Measurements from ENCODE around the gene TECPR2.
A peak's percentile ranks its signal among the peaks of the same experiment; 100 is the strongest.

Gene TECPR2

GRCh38 chr14:102362545-102363181 lies at the start of gene TECPR2, which contains the start of gene CINP:
Gene TECPR2 (plus strand): TSS chr14:102362941. CDS start chr14:102376722, 13,781 bp downstream.
Gene CINP (minus strand): TSS chr14:102362890. CDS start chr14:102362851, 39 bp downstream.
- Histone ChIP-seq H3K4me1 (ENCODE audit: control insufficient read depth in 2 of 2, insufficient read depth in 2 of 2, low read length in 2 of 2) (peaks cover 14 to 17% of the 10 kb centered on the region in 2 donors), H3K9me3 (ENCODE audit: control insufficient read depth in 2 of 2, low read length in 2 of 2) (no peaks in the 10 kb centered on the region), H3K9ac (ENCODE audit: low read depth in 1 of 2, low read length in 2 of 2) (peak within 1 kb of the TSS; percentile 85 to 88), H3K36me3 (ENCODE audit: control insufficient read depth in 2 of 2, insufficient read depth in 2 of 2, low read length in 2 of 2) (peaks cover 6 to 8% of the 10 kb centered on the region in 2 donors), H3K27ac (ENCODE audit: low read depth in 2 of 2, low read length in 2 of 2) (peak within 1 kb of the TSS; percentile 83 to 85), H3K4me3 (ENCODE audit: low read length in 2 of 2) (peak within 1 kb of the TSS; percentile 88), H3K27me3 (ENCODE audit: control insufficient read depth in 2 of 2, insufficient read depth in 2 of 2, low read length in 2 of 2) (no peaks in the 10 kb centered on the region)

- peak overlapping the region; percentile 38 to 48 for H3K9ac ChIP-seq (ENCODE audit: low read depth in 1 of 2, low read length in 2 of 2)
- peaks cover 24 to 26% of the 10 kb centered on the region in 2 donors for H3K4me1 ChIP-seq (ENCODE audit: control insufficient read depth in 2 of 2, insufficient read depth in 2 of 2, low read length in 2 of 2)
- no peaks in the 10 kb centered on the region for H3K36me3 ChIP-seq (ENCODE audit: control insufficient read depth in 2 of 2, insufficient read depth in 2 of 2, low read length in 2 of 2)
- H3K27ac ChIP-seq (ENCODE audit: low read depth in 2 of 2, low read length in 2 of 2) = no peak overlapping the region
- no peaks in the 10 kb centered on the region for H3K27me3 ChIP-seq (ENCODE audit: control insufficient read depth in 2 of 2, insufficient read depth in 2 of 2, low read length in 2 of 2)
- H3K4me3 ChIP-seq (ENCODE audit: low read length in 2 of 2) = peak overlapping the region; percentile 65 to 74
- no peaks in the 10 kb centered on the region for H3K9me3 ChIP-seq (ENCODE audit: control insufficient read depth in 2 of 2, low read length in 2 of 2)
These were observed 48.3 kb upstream of the TECPR2 start for GRCh38 chr14:102314242-102315011.

GRCh38 chr14:102315121-102315520 lies 47.6 kb upstream of the TECPR2 start:
- H3K4me3 ChIP-seq (ENCODE audit: low read length in 2 of 2) = no peak overlapping the region
- H3K27me3 ChIP-seq (ENCODE audit: control insufficient read depth in 2 of 2, insufficient read depth in 2 of 2, low read length in 2 of 2) = no peaks in the 10 kb centered on the region
- H3K27ac ChIP-seq (ENCODE audit: low read depth in 2 of 2, low read length in 2 of 2) = no peak overlapping the region
- H3K4me1 ChIP-seq (ENCODE audit: control insufficient read depth in 2 of 2, insufficient read depth in 2 of 2, low read length in 2 of 2) = peaks cover 24 to 26% of the 10 kb centered on the region in 2 donors
- H3K9me3 ChIP-seq (ENCODE audit: control insufficient read depth in 2 of 2, low read length in 2 of 2) = no peaks in the 10 kb centered on the region
- no peaks in the 10 kb centered on the region for H3K36me3 ChIP-seq (ENCODE audit: control insufficient read depth in 2 of 2, insufficient read depth in 2 of 2, low read length in 2 of 2)
- no peak overlapping the region for H3K9ac ChIP-seq (ENCODE audit: low read depth in 1 of 2, low read length in 2 of 2)

GRCh38 chr14:102316338-102316742 lies 46.4 kb upstream of the TECPR2 start:
- Histone ChIP-seq H3K4me1 (ENCODE audit: control insufficient read depth in 2 of 2, insufficient read depth in 2 of 2, low read length in 2 of 2) (peaks cover 30 to 34% of the 10 kb centered on the region in 2 donors), H3K36me3 (ENCODE audit: control insufficient read depth in 2 of 2, insufficient read depth in 2 of 2, low read length in 2 of 2) (no peaks in the 10 kb centered on the region), H3K27ac (ENCODE audit: low read depth in 2 of 2, low read length in 2 of 2) (peak overlapping the region; percentile 57 to 86), H3K4me3 (ENCODE audit: low read length in 2 of 2) (peak overlapping the region; percentile 80 to 89), H3K9ac (ENCODE audit: low read depth in 1 of 2, low read length in 2 of 2) (peak overlapping the region; percentile 52 to 87), H3K27me3 (ENCODE audit: control insufficient read depth in 2 of 2, insufficient read depth in 2 of 2, low read length in 2 of 2) (no peaks in the 10 kb centered on the region), H3K9me3 (ENCODE audit: control insufficient read depth in 2 of 2, low read length in 2 of 2) (no peaks in the 10 kb centered on the region)

GRCh38 chr14:102316743-102317563 lies 45.8 kb upstream of the TECPR2 start:
- Histone ChIP-seq H3K9ac (ENCODE audit: low read depth in 1 of 2, low read length in 2 of 2) (peak overlapping the region; percentile 72 to 87), H3K36me3 (ENCODE audit: control insufficient read depth in 2 of 2, insufficient read depth in 2 of 2, low read length in 2 of 2) (no peaks in the 10 kb centered on the region), H3K4me1 (ENCODE audit: control insufficient read depth in 2 of 2, insufficient read depth in 2 of 2, low read length in 2 of 2) (peaks cover 30 to 34% of the 10 kb centered on the region in 2 donors), H3K4me3 (ENCODE audit: low read length in 2 of 2) (peak overlapping the region; percentile 80 to 89), H3K9me3 (ENCODE audit: control insufficient read depth in 2 of 2, low read length in 2 of 2) (no peaks in the 10 kb centered on the region), H3K27ac (ENCODE audit: low read depth in 2 of 2, low read length in 2 of 2) (peak overlapping the region; percentile 86 to 89), H3K27me3 (ENCODE audit: control insufficient read depth in 2 of 2, insufficient read depth in 2 of 2, low read length in 2 of 2) (no peaks in the 10 kb centered on the region)

GRCh38 chr14:102317564-102318248 lies 45.0 kb upstream of the TECPR2 start:
- Histone ChIP-seq H3K4me3 (ENCODE audit: low read length in 2 of 2) (peak overlapping the region; percentile 80 to 89), H3K9ac (ENCODE audit: low read depth in 1 of 2, low read length in 2 of 2) (peak overlapping the region; percentile 72 to 87), H3K9me3 (ENCODE audit: control insufficient read depth in 2 of 2, low read length in 2 of 2) (no peaks in the 10 kb centered on the region), H3K27me3 (ENCODE audit: control insufficient read depth in 2 of 2, insufficient read depth in 2 of 2, low read length in 2 of 2) (no peaks in the 10 kb centered on the region), H3K36me3 (ENCODE audit: control insufficient read depth in 2 of 2, insufficient read depth in 2 of 2, low read length in 2 of 2) (no peaks in the 10 kb centered on the region), H3K27ac (ENCODE audit: low read depth in 2 of 2, low read length in 2 of 2) (peak overlapping the region; percentile 86 to 89), H3K4me1 (ENCODE audit: control insufficient read depth in 2 of 2, insufficient read depth in 2 of 2, low read length in 2 of 2) (peaks cover 30 to 34% of the 10 kb centered on the region in 2 donors)

- peak overlapping the region; percentile 85 to 95 for H3K4me3 ChIP-seq (ENCODE audit: low read length in 2 of 2)
- H3K27me3 ChIP-seq (ENCODE audit: control insufficient read depth in 2 of 2, insufficient read depth in 2 of 2, low read length in 2 of 2) = no peaks in the 10 kb centered on the region
- H3K36me3 ChIP-seq (ENCODE audit: control insufficient read depth in 2 of 2, insufficient read depth in 2 of 2, low read length in 2 of 2) = no peaks in the 10 kb centered on the region
- H3K27ac ChIP-seq (ENCODE audit: low read depth in 2 of 2, low read length in 2 of 2) = peak overlapping the region; percentile 85
- H3K4me1 ChIP-seq (ENCODE audit: control insufficient read depth in 2 of 2, insufficient read depth in 2 of 2, low read length in 2 of 2) = peaks cover 29 to 30% of the 10 kb centered on the region in 2 donors
- H3K9ac ChIP-seq (ENCODE audit: low read depth in 1 of 2, low read length in 2 of 2) = peak overlapping the region; percentile 84 to 94
- no peaks in the 10 kb centered on the region for H3K9me3 ChIP-seq (ENCODE audit: control insufficient read depth in 2 of 2, low read length in 2 of 2)
These were observed 43.9 kb upstream of the TECPR2 start for GRCh38 chr14:102318781-102319276.

- no peaks in the 10 kb centered on the region for H3K36me3 ChIP-seq (ENCODE audit: control insufficient read depth in 2 of 2, insufficient read depth in 2 of 2, low read length in 2 of 2)
- H3K4me1 ChIP-seq (ENCODE audit: control insufficient read depth in 2 of 2, insufficient read depth in 2 of 2, low read length in 2 of 2) = peaks cover 28 to 30% of the 10 kb centered on the region in 2 donors
- H3K4me3 ChIP-seq (ENCODE audit: low read length in 2 of 2) = peak within 1 kb of the TSS; percentile 85 to 95
- H3K9me3 ChIP-seq (ENCODE audit: control insufficient read depth in 2 of 2, low read length in 2 of 2) = no peaks in the 10 kb centered on the region
- H3K9ac ChIP-seq (ENCODE audit: low read depth in 1 of 2, low read length in 2 of 2) = peak within 1 kb of the TSS; percentile 84 to 94
- no peaks in the 10 kb centered on the region for H3K27me3 ChIP-seq (ENCODE audit: control insufficient read depth in 2 of 2, insufficient read depth in 2 of 2, low read length in 2 of 2)
- H3K27ac ChIP-seq (ENCODE audit: low read depth in 2 of 2, low read length in 2 of 2) = peak within 1 kb of the TSS; percentile 85
These were observed 43.2 kb upstream of the TECPR2 start, which contains the start of gene ZNF839 for GRCh38 chr14:102319351-102320032. Gene ZNF839 (plus strand): TSS chr14:102319746. CDS start chr14:102319766, 20 bp downstream.

All from mucosa of rectum (tissue), 2 donors.